GM18502 (cell line): ENCODE data around the gene GID8.

ENCODE experiments used
- ATAC-seq: cut with Tn5 transposase; IDR thresholded peaks from one replicate; pipeline ENCODE4 v1.9.1; 2021; ENCODE audit warnings: mild to moderate bottlenecking; ENCODE audit not compliant: unreplicated experiment, poor library complexity

The GID8 gene

GRCh38 chr20:62979310-62979709, 41.4 kb downstream of the GID8 start:
- ATAC-seq: no peak

GRCh38 chr20:62979876-62980373, 42.0 kb downstream of the GID8 start:
- no peak for ATAC-seq

- no peak for ATAC-seq
These were observed 42.5 kb downstream of the GID8 start for GRCh38 chr20:62980380-62980960.

GRCh38 chr20:62980970-62981369, 43.0 kb downstream of the GID8 start:
- ATAC-seq: no peak

GRCh38 chr20:62982124-62983075, 44.5 kb downstream of the GID8 start:
- ATAC-seq: no peak

- no peak for ATAC-seq
These were observed 45.3 kb downstream of the GID8 start for GRCh38 chr20:62983210-62983609.

GRCh38 chr20:62984666-62985443, 46.9 kb downstream of the GID8 start:
- ATAC-seq: no peak

- ATAC-seq: no peak
These were observed 47.5 kb downstream of the GID8 start for GRCh38 chr20:62985444-62985778.

GRCh38 chr20:62986257-62986800, 48.4 kb downstream of the GID8 start:
- no peak for ATAC-seq

GRCh38 chr20:62987114-62987513, 49.2 kb downstream of the GID8 start:
- ATAC-seq: no peak

GRCh38 chr20:62989201-62989601, 51.3 kb downstream of the GID8 start:
- ATAC-seq: no peak

GRCh38 chr20:62990306-62990825, 52.4 kb downstream of the GID8 start:
- ATAC-seq: no peak

GRCh38 chr20:62991196-62991807, 53.4 kb downstream of the GID8 start:
- ATAC-seq: no peak

- ATAC-seq: no peak
These were observed 53.9 kb downstream of the GID8 start for GRCh38 chr20:62991863-62992262.

GRCh38 chr20:62993856-62994494, 56.0 kb downstream of the GID8 start:
- no peak for ATAC-seq

- ATAC-seq: no peak
These were observed 56.9 kb downstream of the GID8 start for GRCh38 chr20:62994869-62995281.

- ATAC-seq: no peak
These were observed 57.5 kb downstream of the GID8 start for GRCh38 chr20:62995481-62995880.

- no peak for ATAC-seq
These were observed 58.1 kb downstream of the GID8 start for GRCh38 chr20:62995898-62996595.

- ATAC-seq: no peak
These were observed 58.6 kb downstream of the GID8 start for GRCh38 chr20:62996596-62996982.
